Fibroblast of pulmonary artery (primary cell): Measurements from ENCODE around the gene ARID1B.

Experiments
- DNase-seq: peaks from one replicate; pipeline ENCODE4 v3.0.0-alpha.2; 2010; ENCODE audit warnings: low read depth
- H3K4me3 ChIP-seq: replicated peaks from 2 replicates; pipeline ENCODE4 v1.5.1; 2011; ENCODE audit warnings: low read depth, mild to moderate bottlenecking, control low read depth, low read length, moderate library complexity
- TF ChIP-seq, protein P1 (sequence below): IDR thresholded peaks from 2 replicates; pipeline ENCODE4 v1.5.1; 2011; ENCODE audit warnings: mild to moderate bottlenecking, control low read depth, low read length, inconsistent platforms; ENCODE audit errors: missing control alignments

Gene ARID1B

DNA sequence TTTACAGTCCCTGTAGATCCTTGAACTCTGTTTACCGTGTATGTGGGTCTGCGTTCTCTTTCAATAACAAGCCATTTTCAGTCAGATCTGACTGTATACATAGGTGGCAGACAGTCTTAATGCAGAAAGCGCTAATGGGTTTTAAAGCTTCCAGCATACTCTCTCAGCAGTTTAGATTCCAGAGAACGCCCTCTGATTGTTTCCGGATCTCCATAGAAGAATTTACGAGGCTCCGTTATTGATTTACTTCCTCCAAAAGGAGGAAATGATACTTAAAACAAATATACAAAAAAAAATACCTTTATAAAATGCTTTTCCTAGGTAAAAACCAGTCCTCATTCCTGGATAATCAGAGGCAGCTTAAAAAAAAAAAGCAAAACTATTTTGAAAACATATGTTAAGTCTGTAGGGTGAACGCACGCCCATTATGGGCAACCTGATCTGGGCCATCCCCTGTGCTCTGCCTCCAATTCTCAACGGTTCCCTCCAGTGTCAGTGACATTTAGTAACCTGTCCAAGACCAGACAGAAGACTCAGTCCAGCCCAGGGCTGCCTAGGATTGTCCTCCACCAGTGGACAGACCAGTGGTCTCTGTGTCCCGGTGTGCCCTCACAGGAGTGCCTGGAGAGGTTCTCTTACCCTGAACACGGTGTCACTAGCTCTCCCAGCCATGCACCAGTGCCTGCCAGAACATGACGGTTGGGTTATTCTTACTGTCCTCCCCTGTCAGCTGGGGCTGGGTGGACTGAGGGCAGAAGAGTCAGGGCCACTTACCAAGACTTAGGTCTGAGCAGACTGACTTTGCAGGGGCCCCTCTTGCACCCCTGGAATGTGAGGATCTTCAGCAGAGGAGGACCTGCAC lies 217.3 kb downstream of the ARID1B start:
- no peak for DNase-seq
- TF ChIP-seq, protein P1, sequence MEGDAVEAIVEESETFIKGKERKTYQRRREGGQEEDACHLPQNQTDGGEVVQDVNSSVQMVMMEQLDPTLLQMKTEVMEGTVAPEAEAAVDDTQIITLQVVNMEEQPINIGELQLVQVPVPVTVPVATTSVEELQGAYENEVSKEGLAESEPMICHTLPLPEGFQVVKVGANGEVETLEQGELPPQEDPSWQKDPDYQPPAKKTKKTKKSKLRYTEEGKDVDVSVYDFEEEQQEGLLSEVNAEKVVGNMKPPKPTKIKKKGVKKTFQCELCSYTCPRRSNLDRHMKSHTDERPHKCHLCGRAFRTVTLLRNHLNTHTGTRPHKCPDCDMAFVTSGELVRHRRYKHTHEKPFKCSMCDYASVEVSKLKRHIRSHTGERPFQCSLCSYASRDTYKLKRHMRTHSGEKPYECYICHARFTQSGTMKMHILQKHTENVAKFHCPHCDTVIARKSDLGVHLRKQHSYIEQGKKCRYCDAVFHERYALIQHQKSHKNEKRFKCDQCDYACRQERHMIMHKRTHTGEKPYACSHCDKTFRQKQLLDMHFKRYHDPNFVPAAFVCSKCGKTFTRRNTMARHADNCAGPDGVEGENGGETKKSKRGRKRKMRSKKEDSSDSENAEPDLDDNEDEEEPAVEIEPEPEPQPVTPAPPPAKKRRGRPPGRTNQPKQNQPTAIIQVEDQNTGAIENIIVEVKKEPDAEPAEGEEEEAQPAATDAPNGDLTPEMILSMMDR = no peak
- no peak overlapping the region for H3K4me3 ChIP-seq

DNA sequence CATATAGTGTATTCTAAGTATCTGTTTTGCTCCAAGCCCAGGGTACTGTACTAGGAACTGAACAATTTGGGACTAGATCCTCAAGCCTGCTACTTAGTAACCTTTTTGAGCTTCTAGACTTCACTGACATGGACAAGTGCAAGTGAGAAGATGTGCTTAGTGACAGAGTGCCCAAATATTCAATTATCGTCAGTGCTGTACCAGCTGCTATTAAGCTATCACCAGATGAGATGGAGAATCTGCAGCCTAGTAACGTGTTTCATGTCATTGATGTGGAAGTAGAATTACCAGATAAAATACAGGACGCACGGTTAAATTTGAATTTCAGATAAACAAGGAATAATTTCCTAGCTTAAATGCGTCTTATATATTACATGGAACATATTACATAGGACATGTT lies 218.3 kb downstream of the ARID1B start:
- no peak for DNase-seq
- TF ChIP-seq, protein P1 = no peak
- no peak overlapping the region for H3K4me3 ChIP-seq

DNA sequence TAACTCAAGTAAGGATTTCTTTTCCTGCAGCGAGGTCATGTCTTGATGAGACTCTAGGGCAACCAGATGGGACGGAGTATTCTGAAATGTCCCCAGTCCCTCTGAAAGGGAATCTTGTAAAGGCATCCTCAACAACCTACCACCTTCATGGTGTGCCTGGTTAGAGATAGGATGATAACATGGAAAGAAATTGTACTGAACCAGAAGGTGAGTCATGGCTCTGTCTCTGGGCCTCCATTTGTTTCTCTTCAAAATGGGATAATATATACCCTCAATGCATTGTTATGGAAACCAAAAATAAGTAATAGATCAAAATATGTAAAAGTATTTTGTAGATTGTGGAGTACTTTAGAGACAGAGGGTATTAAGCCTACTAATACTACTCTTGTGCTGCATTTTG lies 219.1 kb downstream of the ARID1B start:
- no peak overlapping the region for H3K4me3 ChIP-seq
- DNase-seq = no peak
- TF ChIP-seq, protein P1 = no peak

DNA sequence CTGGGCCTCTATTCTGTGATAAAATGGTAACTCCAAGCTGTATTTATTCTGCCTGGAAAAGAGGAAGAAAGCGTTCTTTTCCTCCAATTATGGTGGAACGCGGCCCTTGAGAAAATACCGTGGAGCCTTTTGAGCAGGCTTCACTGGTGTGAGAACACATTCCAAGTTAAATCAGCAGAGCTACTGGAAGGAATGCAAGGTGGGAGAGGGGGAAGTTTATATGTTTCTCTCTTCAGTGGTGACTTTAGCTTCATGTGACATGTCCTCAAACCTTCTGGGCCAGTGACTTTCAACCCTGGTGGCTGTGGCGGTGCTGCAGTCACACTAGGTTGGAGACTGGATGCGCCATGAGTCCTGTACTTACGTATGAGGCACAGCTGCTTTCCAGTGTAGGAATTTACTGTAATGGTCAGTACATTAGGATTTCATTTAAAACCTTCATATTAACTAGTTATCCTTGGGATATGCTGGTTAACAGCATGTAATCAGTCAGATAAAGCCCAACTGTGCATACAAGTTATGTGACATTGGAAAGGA lies 221.7 kb downstream of the ARID1B start:
- no peak for DNase-seq
- H3K4me3 ChIP-seq = no peak overlapping the region
- TF ChIP-seq, protein P1 = no peak

DNA sequence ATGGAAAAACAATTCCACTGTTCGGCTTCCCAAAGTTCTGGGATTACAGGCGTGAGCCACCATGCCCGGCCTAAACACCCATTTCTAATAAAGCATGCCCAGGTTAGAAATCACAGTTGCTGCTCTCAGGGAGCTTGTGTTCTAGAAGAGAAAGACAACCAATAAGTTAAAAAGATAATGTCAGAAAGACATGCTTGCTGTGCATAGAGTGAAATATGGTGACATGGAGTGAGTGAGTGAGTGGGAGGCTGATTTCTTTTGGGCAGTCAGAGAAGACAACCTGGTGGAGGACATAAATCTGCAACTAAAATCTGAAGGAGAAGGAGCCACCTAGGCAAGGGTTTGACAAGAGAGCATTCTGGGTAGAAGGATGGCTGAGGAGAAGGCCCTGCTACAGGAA lies 222.6 kb downstream of the ARID1B start:
- no peak for DNase-seq
- TF ChIP-seq, protein P1 = no peak
- H3K4me3 ChIP-seq = no peak overlapping the region

DNA sequence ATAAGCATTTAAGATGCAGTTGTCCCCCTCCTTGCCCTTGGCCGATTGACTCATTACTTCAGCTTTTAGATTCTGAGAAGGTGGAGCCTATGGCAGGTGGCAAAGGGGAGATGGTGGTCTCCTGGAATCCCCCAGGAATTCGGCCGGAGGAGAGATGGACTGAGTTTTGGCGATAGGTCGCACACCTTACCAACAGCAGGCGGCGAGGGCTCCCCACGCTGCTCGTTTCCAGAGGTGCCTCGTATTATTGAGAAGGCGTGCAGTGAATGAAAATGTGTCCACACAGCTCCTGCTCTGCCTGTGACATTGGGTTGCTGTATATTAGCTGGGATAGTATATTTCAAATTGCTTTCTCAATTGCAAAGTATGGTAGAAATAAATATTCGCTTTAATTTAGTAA lies 224.5 kb downstream of the ARID1B start:
- no peak for DNase-seq
- TF ChIP-seq, protein P1 = no peak
- H3K4me3 ChIP-seq = no peak overlapping the region
